Naive thymus-derived CD8-positive, alpha-beta T cell (primary cell): ENCODE results near the gene FGF4. TPM values are rescaled to one million over a fixed set of nuclear protein-coding genes. Genes with fewer than 3 reads are reported as not detected.
A peak's percentile ranks its signal among the peaks of the same experiment; 100 is the strongest.

Experiments
- ATAC-seq, 2 donors: fragments of 150-1000 bp; cut with Tn5 transposase in 1 of 2; sonication (Bioruptor Pico), chemical (Tn5 transposase) in 1 of 2; 1 replicate in 1 of 2; 2 replicates in 1 of 2; pipeline ENCODE4 v1.10.0; 2021; ENCODE audit warnings: mild to moderate bottlenecking in 2 of 2, moderate library complexity in 2 of 2
- POLR2A ChIA-PET: fragments of 350-600 bp; sonication (Branson Sonifier 250); formaldehyde crosslinking; loops from one replicate; lab custom pipeline; 2021; ENCODE audit warnings: antibody characterized with exemption; lab: Charles Lee
- DNase-seq, 10 donors: peaks; one replicate each; pipeline versions ENCODE4 v3.0.0 to v3.0.0-alpha.2; 2020 to 2022
- H3K27ac Mint-ChIP-seq, 10 donors: one replicate each; pipeline ENCODE4 v1.8.0; 2020 to 2022; ENCODE audit warnings: mild to moderate bottlenecking in 10 of 10, mixed read lengths in 10 of 10, moderate library complexity in 4 of 10, inconsistent platforms in 1 of 10
- H3K27me3 Mint-ChIP-seq, 5 donors: one replicate each; pipeline ENCODE4 v1.8.0; 2021 to 2022; ENCODE audit warnings: mixed read lengths in 5 of 5
- H3K36me3 Mint-ChIP-seq, 3 donors: one replicate each; pipeline ENCODE4 v1.8.0; 2020 to 2022; ENCODE audit warnings: mixed read lengths in 3 of 3, mild to moderate bottlenecking in 2 of 3, inconsistent platforms in 1 of 3
- H3K4me1 Mint-ChIP-seq, 4 donors: one replicate each; pipeline ENCODE4 v1.8.0; 2021 to 2022; ENCODE audit warnings: mixed read lengths in 4 of 4
- H3K4me3 Mint-ChIP-seq, 10 donors: one replicate each; pipeline ENCODE4 v1.8.0; 2020 to 2022; ENCODE audit warnings: mild to moderate bottlenecking in 10 of 10, mixed read lengths in 10 of 10, moderate library complexity in 6 of 10, inconsistent platforms in 1 of 10
- H3K9me3 Mint-ChIP-seq, 9 donors: one replicate each; pipeline ENCODE4 v1.8.0; 2020 to 2022; ENCODE audit warnings: mixed read lengths in 9 of 9, mild to moderate bottlenecking in 3 of 9, inconsistent platforms in 1 of 9, moderate library complexity in 1 of 9
- polyA plus RNA-seq, 3 donors: library from polyadenylated mRNA; unstranded; fragments of 300-500 nt; fragmentation: Illumina TruSeq; gene quantifications; one replicate each; pipeline ENCODE4 v1.2.3, GENCODE V29; 2021
- total RNA-seq, 8 experiments: library from RNA in 2 of 8; stranded (reverse) in 2 of 8; gene quantifications; one replicate each; pipeline ENCODE4 v1.2.3 and lab custom pipeline; 2021 to 2026

The FGF4 gene
- total and polyA plus RNA-seq, 5 experiments from 2014 or later: not detected

DNA sequence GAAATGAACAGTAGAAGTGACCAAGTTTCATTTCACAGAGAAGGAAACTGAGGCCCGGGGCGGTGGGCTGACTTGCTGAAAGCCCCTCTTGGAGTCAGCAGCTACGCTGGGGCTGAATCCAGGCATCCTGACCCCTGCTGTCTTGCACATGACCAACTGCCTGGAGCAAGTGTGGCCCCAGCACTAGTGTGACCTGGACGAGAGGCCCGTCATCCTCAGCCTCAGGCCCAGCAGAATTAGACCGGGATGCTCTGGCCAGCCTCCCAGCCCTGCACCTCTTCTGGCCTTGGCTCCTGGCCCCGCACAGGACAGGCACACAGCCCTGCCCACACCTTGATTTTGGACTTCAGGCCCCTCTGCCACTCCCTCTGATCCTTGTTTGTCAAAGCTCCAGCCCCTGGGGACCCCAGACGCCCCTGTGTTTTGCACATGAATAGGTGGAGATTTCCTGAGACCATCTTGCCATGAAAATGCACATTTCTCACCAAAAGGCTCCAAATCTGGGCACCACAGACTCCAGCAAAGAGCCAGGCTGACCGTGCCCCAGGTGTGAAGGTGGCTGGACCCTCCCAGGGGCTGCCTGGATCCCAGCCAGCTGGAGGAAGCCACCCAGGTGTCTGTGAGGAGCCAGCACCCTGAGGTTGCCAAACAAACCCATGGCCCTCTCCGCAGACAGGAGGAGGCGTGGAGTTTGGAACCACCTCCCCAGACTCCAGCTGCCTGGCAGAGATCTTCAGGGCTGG is 24.9 kb downstream of the FGF4 start:
- H3K27me3 Mint-ChIP-seq: peaks cover 0 to 28% (median 11%) of the 10 kb centered on the region in 5 donors

GRCh38 chr11:69748637-69749036 is 26.5 kb downstream of the FGF4 start:
- POLR2A ChIA-PET: no interaction called here
- no peak for ATAC-seq
- peaks cover 0 to 3% (median 0%) of the 10 kb centered on the region in 9 donors for H3K9me3 Mint-ChIP-seq
- H3K27me3 Mint-ChIP-seq: peaks cover 4 to 29% (median 18%) of the 10 kb centered on the region in 5 donors
- H3K4me1 Mint-ChIP-seq: peaks cover 0 to 3% (median 0%) of the 10 kb centered on the region in 4 donors
- DNase-seq: no peak
- no peak overlapping the region for H3K27ac Mint-ChIP-seq
- H3K4me3 Mint-ChIP-seq: no peak overlapping the region
- no peaks in the 10 kb centered on the region for H3K36me3 Mint-ChIP-seq

More for the DNA sequence above, 24.9 kb downstream of the FGF4 start:
- Mint-ChIP-seq H3K9me3 (peaks cover 0 to 3% (median 0%) of the 10 kb centered on the region in 9 donors), H3K4me3 (no peak overlapping the region), H3K27ac (peak overlapping the region in 1 of 10 donors; percentile 40), H3K4me1 (peaks cover 0 to 3% (median 0%) of the 10 kb centered on the region in 4 donors), H3K36me3 (no peaks in the 10 kb centered on the region)
- no peak for DNase-seq
- POLR2A ChIA-PET: no interaction called here
- no peak for ATAC-seq

- Mint-ChIP-seq H3K4me3 (no peak overlapping the region), H3K9me3 (peaks cover 0 to 2% (median 0%) of the 10 kb centered on the region in 9 donors), H3K27ac (no peak overlapping the region), H3K27me3 (peaks cover 4 to 29% (median 20%) of the 10 kb centered on the region in 5 donors), H3K36me3 (no peaks in the 10 kb centered on the region), H3K4me1 (peaks cover 0 to 3% (median 0%) of the 10 kb centered on the region in 4 donors)
- POLR2A ChIA-PET: no interaction called here
- DNase-seq (no peak), ATAC-seq (no peak)
Measured at GRCh38 chr11:69746752-69747742, 28.1 kb downstream of the FGF4 start.

DNA sequence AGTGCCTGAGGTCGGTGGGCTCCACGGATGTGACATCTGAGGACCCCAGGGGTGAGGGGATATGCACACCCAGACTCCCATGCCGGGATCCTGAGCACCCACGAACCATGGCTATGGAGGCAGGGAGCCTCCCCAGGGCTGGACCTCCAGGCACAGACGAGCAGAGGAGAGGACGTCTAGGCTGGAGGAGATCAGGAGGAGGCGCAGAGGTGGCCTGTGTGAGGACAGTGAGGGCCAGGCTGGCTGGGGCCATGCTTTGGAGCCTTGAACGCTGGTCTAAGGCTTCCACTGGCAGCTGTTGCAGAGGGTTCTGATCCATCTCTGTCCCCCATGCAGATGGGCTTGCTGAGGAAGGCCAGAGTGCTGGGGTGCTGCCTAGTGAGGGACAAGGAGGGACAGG is 29.0 kb downstream of the FGF4 start:
- no peaks in the 10 kb centered on the region for H3K36me3 Mint-ChIP-seq
- POLR2A ChIA-PET: no interaction called here
- H3K9me3 Mint-ChIP-seq: peaks cover 0 to 2% (median 0%) of the 10 kb centered on the region in 9 donors
- H3K27me3 Mint-ChIP-seq: peaks cover 4 to 31% (median 20%) of the 10 kb centered on the region in 5 donors
- no peak for ATAC-seq
- no peak for DNase-seq
- peaks cover 0 to 3% (median 0%) of the 10 kb centered on the region in 4 donors for H3K4me1 Mint-ChIP-seq
- H3K4me3 Mint-ChIP-seq: no peak overlapping the region
- H3K27ac Mint-ChIP-seq: no peak overlapping the region

- Mint-ChIP-seq H3K4me3 (no peak overlapping the region), H3K27me3 (peaks cover 4 to 31% (median 20%) of the 10 kb centered on the region in 5 donors), H3K27ac (no peak overlapping the region), H3K4me1 (peaks cover 0 to 3% (median 0%) of the 10 kb centered on the region in 4 donors), H3K9me3 (peaks cover 0 to 2% (median 0%) of the 10 kb centered on the region in 9 donors), H3K36me3 (no peaks in the 10 kb centered on the region)
- POLR2A ChIA-PET: no interaction called here
- ATAC-seq: no peak
- DNase-seq: no peak
Measured at GRCh38 chr11:69745201-69745600, 29.9 kb downstream of the FGF4 start.

DNA sequence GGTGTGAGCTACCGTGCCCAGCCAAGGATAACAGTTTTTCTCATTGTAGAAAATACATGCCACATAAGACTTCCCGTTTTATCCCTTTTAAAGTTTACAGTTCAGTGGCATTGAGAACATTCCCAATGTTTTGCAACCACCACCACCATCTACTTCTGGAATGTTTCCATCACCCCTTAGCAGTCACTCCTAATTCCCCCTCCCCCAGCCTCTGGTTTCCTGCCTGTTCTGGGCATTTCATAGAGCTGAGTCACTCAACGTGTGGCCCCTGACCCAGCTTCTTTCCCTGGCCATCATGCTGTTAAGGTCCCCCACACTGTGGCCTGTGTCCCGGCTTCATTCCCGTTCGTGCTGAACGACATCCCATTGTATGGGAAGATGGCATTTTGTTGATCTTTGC is 30.7 kb downstream of the FGF4 start:
- no peak overlapping the region for H3K4me3 Mint-ChIP-seq
- H3K36me3 Mint-ChIP-seq: peaks cover 0 to 2% (median 0%) of the 10 kb centered on the region in 3 donors
- no peak overlapping the region for H3K27ac Mint-ChIP-seq
- no peak for DNase-seq
- ATAC-seq: no peak
- peaks cover 0 to 3% (median 0%) of the 10 kb centered on the region in 4 donors for H3K4me1 Mint-ChIP-seq
- POLR2A ChIA-PET: no interaction called here
- H3K27me3 Mint-ChIP-seq: peaks cover 4 to 31% (median 20%) of the 10 kb centered on the region in 5 donors
- H3K9me3 Mint-ChIP-seq: peaks cover 0 to 2% (median 1%) of the 10 kb centered on the region in 9 donors

DNA sequence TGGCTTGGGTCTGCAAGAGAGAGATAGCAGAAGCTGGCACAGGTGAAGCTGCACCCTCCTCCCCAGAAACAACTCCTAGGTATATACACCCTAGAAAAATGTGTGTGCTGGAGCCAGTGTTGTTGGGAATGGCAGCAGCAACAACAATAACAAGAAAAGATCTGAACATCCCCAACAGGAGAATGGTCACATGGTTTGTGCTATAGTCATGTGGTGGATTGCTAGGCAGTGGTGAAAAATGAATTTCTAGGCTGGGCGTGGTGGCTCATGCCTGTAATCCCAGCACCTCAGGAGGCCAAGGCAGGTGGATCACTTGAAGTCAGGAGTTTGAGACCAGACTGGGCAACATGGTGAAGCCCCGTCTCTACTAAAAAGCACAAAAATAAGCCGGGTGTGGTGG is 40.3 kb downstream of the FGF4 start:
- Mint-ChIP-seq H3K27ac (no peak overlapping the region), H3K27me3 (peaks cover 10 to 47% (median 23%) of the 10 kb centered on the region in 5 donors)
- no peak for ATAC-seq

DNA sequence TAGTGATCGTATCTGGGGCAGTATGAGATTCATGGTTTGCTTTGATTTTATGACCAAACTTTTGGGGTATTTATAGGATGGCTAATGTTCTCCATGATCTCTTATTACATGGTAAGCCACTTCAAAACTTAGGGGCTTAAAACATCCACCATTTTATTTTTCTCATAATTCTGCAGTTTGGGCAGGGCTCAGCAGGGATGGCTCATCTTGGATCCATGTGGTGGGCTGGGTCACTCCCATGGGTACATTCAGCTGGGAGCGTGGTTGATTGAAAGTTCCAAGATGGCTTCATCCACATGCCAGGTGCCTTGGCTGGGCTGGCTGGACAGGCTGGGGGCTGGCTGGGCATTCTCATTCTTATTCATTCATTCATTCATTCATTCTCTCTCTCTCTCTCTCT is 40.8 kb downstream of the FGF4 start:
- H3K36me3 Mint-ChIP-seq: peaks cover 0 to 19% (median 0%) of the 10 kb centered on the region in 3 donors
- H3K4me3 Mint-ChIP-seq: no peak overlapping the region
- DNase-seq (no peak), ATAC-seq (no peak)
- peaks cover 2 to 29% (median 13%) of the 10 kb centered on the region in 9 donors for H3K9me3 Mint-ChIP-seq
- POLR2A ChIA-PET: no interaction called here
- peaks cover 12 to 52% (median 28%) of the 10 kb centered on the region in 5 donors for H3K27me3 Mint-ChIP-seq
- H3K4me1 Mint-ChIP-seq: peaks cover 0 to 1% (median 0%) of the 10 kb centered on the region in 4 donors
- H3K27ac Mint-ChIP-seq: no peak overlapping the region

More for the DNA sequence above, 40.3 kb downstream of the FGF4 start:
- POLR2A ChIA-PET: no interaction called here
- peaks cover 2 to 31% (median 15%) of the 10 kb centered on the region in 9 donors for H3K9me3 Mint-ChIP-seq
- H3K36me3 Mint-ChIP-seq: peaks cover 0 to 21% (median 0%) of the 10 kb centered on the region in 3 donors
- H3K4me3 Mint-ChIP-seq: no peak overlapping the region
- DNase-seq: no peak
- H3K4me1 Mint-ChIP-seq: peaks cover 0 to 1% (median 0%) of the 10 kb centered on the region in 4 donors

- Mint-ChIP-seq H3K4me1 (peaks cover 0 to 1% (median 0%) of the 10 kb centered on the region in 4 donors), H3K27me3 (peaks cover 13 to 60% (median 40%) of the 10 kb centered on the region in 5 donors), H3K4me3 (no peak overlapping the region), H3K9me3 (peaks cover 2 to 23% (median 13%) of the 10 kb centered on the region in 9 donors), H3K27ac (peak overlapping the region in 1 of 10 donors; percentile 40), H3K36me3 (peaks cover 0 to 16% (median 0%) of the 10 kb centered on the region in 3 donors)
- ATAC-seq: no peak
- POLR2A ChIA-PET: no interaction called here
- DNase-seq: no peak
Measured at GRCh38 chr11:69732910-69733309, 42.2 kb downstream of the FGF4 start.

- peaks cover 0 to 1% (median 0%) of the 10 kb centered on the region in 4 donors for H3K4me1 Mint-ChIP-seq
- peaks cover 14 to 77% (median 56%) of the 10 kb centered on the region in 5 donors for H3K27me3 Mint-ChIP-seq
- DNase-seq (no peak), ATAC-seq (no peak)
- H3K4me3 Mint-ChIP-seq: no peak overlapping the region
- H3K36me3 Mint-ChIP-seq: peaks cover 0 to 16% (median 0%) of the 10 kb centered on the region in 3 donors
- peaks cover 2 to 23% (median 13%) of the 10 kb centered on the region in 9 donors for H3K9me3 Mint-ChIP-seq
- POLR2A ChIA-PET: no interaction called here
- no peak overlapping the region for H3K27ac Mint-ChIP-seq
Measured at GRCh38 chr11:69731110-69731509, 44.0 kb downstream of the FGF4 start.

DNA sequence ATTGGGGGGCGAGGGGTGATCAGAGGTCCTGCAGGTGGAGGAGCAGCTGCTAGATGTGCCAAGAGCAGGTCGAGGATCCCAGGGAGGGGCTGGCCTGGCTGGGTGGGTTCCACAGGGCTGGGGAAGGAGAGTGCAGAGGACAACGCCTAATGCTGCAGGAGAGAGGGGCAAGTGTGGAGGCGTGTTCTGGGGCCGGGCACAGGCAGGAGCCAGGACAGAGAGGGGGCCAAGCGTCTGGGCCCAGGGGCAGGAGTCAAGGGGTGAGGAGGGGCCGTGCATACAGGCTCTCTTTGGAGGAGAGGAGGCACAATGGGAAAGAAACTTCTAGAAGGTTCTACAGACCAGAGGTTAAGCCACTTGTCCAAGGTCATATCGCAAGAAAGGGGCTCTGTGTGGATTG is 44.6 kb downstream of the FGF4 start:
- Mint-ChIP-seq H3K9me3 (peaks cover 2 to 23% (median 13%) of the 10 kb centered on the region in 9 donors), H3K27ac (no peak overlapping the region)
- POLR2A ChIA-PET: no interaction called here

DNA sequence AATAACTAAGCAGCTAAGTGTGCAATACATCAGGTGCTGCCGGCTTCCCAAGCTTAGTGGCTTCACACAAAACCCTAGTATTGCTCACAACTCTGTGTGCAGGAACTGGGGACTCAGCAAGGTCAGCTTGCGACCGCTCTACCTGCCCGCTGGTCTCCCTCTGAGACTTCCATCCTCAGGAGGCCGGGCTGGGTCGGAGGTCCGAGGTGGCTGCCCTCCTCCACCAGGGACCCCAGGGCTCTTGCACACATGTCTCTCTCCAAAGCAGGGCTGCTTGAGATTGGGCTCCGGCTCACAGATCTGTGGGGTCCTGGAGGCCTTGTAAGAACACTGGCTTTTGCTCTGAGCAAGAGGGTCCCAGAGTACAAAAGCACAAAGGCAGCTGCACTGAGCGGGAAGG is 45.9 kb downstream of the FGF4 start:
- no peak overlapping the region for H3K4me3 Mint-ChIP-seq
- H3K27me3 Mint-ChIP-seq: peaks cover 20 to 91% (median 67%) of the 10 kb centered on the region in 5 donors
- H3K9me3 Mint-ChIP-seq: peaks cover 0 to 15% (median 7%) of the 10 kb centered on the region in 9 donors
- ATAC-seq (no peak), DNase-seq (no peak)
- POLR2A ChIA-PET: no interaction called here
- H3K27ac Mint-ChIP-seq: no peak overlapping the region
- peaks cover 0 to 10% (median 0%) of the 10 kb centered on the region in 3 donors for H3K36me3 Mint-ChIP-seq
- H3K4me1 Mint-ChIP-seq: peaks cover 0 to 1% (median 0%) of the 10 kb centered on the region in 4 donors

More for the DNA sequence above, 44.6 kb downstream of the FGF4 start:
- Mint-ChIP-seq H3K27me3 (peaks cover 14 to 82% (median 61%) of the 10 kb centered on the region in 5 donors), H3K4me1 (peaks cover 0 to 1% (median 0%) of the 10 kb centered on the region in 4 donors), H3K36me3 (peaks cover 0 to 16% (median 0%) of the 10 kb centered on the region in 3 donors), H3K4me3 (no peak overlapping the region)
- ATAC-seq (no peak), DNase-seq (no peak)
